ENCODE results near the gene ILF3. TPM values are rescaled to one million over a fixed set of nuclear protein-coding genes. Genes with fewer than 3 reads are reported as not detected.
A peak's percentile ranks its signal among the peaks of the same experiment; 100 is the strongest.

ILF3 gene
- total RNA-seq, 1 experiment from 2014 or later, result 267 TPM

DNA sequence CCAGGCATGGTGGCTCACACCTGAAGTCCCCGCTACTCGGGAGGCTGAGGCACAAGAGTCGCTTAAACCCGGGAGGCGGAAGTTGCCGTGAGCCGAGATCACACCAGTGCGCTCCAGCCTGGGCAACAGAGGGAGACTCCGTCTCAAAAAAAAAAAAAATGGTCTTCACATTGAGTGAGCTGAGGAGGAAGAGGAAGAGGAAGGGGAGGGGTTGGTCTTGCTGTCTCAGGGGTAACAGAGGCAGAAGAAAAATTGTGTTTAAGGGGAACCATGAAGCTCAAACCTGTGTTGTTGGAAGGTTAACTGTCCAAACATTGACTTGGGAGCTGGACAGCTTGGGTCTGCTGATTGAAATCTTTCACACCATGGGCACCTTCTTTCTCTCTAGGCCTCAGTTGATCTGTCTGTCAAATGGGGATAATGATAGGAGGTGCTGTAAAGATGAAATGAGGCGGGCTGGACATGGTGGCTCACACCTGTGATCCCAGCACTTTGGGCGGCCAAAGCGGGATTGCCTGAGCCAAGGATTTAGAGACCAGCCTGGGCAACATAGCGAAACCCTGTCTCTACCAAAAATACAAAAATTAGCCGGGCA is 38.6 kb upstream of the ILF3 start:
- no peaks in the 10 kb centered on the region for H3K9me3 Mint-ChIP-seq (ENCODE audit: low read depth, unreplicated experiment)
- no peaks in the 10 kb centered on the region for H3K36me3 Mint-ChIP-seq (ENCODE audit: insufficient read depth, unreplicated experiment)
- DNase-seq, result no peak
- no peak overlapping the region for H3K4me3 Mint-ChIP-seq (ENCODE audit: low read depth, unreplicated experiment)
- no TSS peak for BruUV-seq (replicated peaks)
- no peaks in the 10 kb centered on the region for H3K27me3 Mint-ChIP-seq (ENCODE audit: unreplicated experiment)
- TF ChIP-seq, protein P1, sequence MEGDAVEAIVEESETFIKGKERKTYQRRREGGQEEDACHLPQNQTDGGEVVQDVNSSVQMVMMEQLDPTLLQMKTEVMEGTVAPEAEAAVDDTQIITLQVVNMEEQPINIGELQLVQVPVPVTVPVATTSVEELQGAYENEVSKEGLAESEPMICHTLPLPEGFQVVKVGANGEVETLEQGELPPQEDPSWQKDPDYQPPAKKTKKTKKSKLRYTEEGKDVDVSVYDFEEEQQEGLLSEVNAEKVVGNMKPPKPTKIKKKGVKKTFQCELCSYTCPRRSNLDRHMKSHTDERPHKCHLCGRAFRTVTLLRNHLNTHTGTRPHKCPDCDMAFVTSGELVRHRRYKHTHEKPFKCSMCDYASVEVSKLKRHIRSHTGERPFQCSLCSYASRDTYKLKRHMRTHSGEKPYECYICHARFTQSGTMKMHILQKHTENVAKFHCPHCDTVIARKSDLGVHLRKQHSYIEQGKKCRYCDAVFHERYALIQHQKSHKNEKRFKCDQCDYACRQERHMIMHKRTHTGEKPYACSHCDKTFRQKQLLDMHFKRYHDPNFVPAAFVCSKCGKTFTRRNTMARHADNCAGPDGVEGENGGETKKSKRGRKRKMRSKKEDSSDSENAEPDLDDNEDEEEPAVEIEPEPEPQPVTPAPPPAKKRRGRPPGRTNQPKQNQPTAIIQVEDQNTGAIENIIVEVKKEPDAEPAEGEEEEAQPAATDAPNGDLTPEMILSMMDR (IDR thresholded peaks at IDR 0.05; ENCODE audit: unreplicated experiment), result no peak
- peaks cover 22% of the 10 kb centered on the region for H3K4me1 Mint-ChIP-seq (ENCODE audit: low read depth, unreplicated experiment)
- intact Hi-C loops (cut with micrococcal nuclease; ENCODE audit: unreplicated experiment), result no loop called here
- CTCF ChIA-PET, result no interaction called here
- no peak overlapping the region for H3K27ac Mint-ChIP-seq (ENCODE audit: unreplicated experiment)

DNA sequence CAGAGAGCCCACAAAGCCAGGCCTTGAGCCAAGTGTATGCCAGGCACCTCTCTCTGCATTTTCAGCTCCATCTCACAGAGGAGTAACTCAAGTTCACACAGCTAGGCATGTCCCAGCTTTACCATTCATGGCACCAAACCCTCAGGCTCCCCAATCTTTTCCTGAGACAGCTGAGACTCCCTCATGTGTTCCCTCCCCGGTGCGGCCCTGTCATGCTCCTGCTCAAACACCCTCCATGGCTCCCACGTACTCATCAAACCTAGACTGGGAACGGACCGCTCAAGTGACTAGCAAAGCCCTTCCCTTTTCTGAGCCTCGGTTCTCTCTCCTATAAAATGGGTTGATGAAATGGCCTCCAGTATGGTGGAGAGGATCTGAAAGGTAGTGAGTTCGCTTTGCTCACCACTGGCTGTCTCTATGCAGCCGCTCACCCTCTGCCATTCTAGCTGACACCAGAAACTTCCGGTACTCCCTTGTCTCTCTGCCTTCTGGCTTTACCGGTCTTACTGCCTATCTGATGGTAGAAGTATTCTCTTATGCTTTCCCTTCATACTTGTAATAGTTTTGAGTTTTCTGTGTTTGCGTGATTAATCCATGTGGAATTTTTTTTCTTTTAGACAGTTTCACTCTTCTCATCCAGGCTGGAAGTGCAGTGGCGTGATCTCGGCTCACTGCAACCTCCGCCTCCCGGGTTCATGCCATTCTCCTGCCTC is 36.6 kb upstream of the ILF3 start:
- Mint-ChIP-seq H3K4me1 (ENCODE audit: low read depth, unreplicated experiment) (peaks cover 36% of the 10 kb centered on the region), H3K27ac (ENCODE audit: unreplicated experiment) (peak overlapping the region; percentile 73), H3K36me3 (ENCODE audit: insufficient read depth, unreplicated experiment) (no peaks in the 10 kb centered on the region), H3K9me3 (ENCODE audit: low read depth, unreplicated experiment) (no peaks in the 10 kb centered on the region), H3K27me3 (ENCODE audit: unreplicated experiment) (no peaks in the 10 kb centered on the region), H3K4me3 (ENCODE audit: low read depth, unreplicated experiment) (peak overlapping the region; percentile 15)
- intact Hi-C loops (cut with micrococcal nuclease; ENCODE audit: unreplicated experiment), result no loop called here
- TF ChIP-seq, protein P1 (IDR thresholded peaks at IDR 0.05; ENCODE audit: unreplicated experiment), result no peak
- CTCF ChIA-PET, result interaction anchor here (0.7 to 1.0 kb wide), 2 partner anchors 10 to 27 kb away, joined by 3 to 5 read pairs; no protein-coding TSS in a partner anchor
- peak; percentile 49 for DNase-seq
- BruUV-seq (replicated peaks), result no TSS peak

DNA sequence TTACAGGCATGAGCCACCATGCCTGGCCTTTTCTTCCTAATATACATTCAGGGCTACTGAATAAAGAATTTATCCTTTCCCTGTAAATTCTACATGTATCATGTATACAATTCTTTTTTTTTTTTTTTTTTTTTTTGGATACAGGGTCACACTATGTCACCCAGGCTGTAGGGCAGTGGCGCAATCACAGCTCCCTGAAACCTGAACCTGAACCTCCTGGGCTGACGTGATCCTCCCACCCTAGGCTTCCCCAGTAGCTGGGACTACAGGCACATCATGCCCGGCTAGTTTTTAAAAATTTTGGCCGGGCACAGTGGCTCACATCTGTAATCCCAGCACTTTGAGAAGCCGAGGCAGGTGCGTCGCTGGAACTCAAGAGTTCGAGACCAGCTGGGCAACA is 35.3 kb upstream of the ILF3 start:
- DNase-seq, result no peak
- Mint-ChIP-seq H3K9me3 (ENCODE audit: low read depth, unreplicated experiment) (no peaks in the 10 kb centered on the region), H3K27me3 (ENCODE audit: unreplicated experiment) (no peaks in the 10 kb centered on the region), H3K36me3 (ENCODE audit: insufficient read depth, unreplicated experiment) (no peaks in the 10 kb centered on the region), H3K4me1 (ENCODE audit: low read depth, unreplicated experiment) (peaks cover 32% of the 10 kb centered on the region), H3K27ac (ENCODE audit: unreplicated experiment) (no peak overlapping the region), H3K4me3 (ENCODE audit: low read depth, unreplicated experiment) (no peak overlapping the region)
- intact Hi-C loops (cut with micrococcal nuclease; ENCODE audit: unreplicated experiment), result no loop called here
- CTCF ChIA-PET, result no interaction called here
- BruUV-seq (replicated peaks), result no TSS peak
- TF ChIP-seq, protein P1 (IDR thresholded peaks at IDR 0.05; ENCODE audit: unreplicated experiment), result no peak

DNA sequence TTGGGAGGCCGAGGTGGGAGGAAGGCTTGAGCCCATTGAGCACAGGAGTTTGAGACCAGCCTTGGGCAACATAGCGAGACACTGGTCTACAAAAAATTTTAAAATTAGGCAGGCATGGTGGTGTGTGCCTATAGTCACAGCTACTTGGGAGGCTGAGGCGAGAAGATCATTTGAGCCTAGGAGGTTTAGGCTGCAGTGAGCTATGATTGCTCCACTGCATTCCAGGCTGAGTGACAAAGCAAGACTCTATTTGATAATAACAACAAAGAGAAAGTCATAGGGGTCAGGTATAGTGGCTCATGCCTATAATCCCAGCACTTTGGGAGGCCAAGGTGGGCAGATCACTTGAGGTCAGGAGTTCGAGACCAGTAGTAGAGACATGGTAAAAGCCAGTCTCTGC is 33.4 kb upstream of the ILF3 start:
- BruUV-seq (replicated peaks), result no TSS peak

More for the DNA sequence above, 33.4 kb upstream of the ILF3 start:
- Mint-ChIP-seq H3K27ac (ENCODE audit: unreplicated experiment) (no peak overlapping the region), H3K4me3 (ENCODE audit: low read depth, unreplicated experiment) (no peak overlapping the region), H3K27me3 (ENCODE audit: unreplicated experiment) (no peaks in the 10 kb centered on the region), H3K36me3 (ENCODE audit: insufficient read depth, unreplicated experiment) (peaks cover 10% of the 10 kb centered on the region), H3K4me1 (ENCODE audit: low read depth, unreplicated experiment) (peaks cover 32% of the 10 kb centered on the region), H3K9me3 (ENCODE audit: low read depth, unreplicated experiment) (no peaks in the 10 kb centered on the region)
- CTCF ChIA-PET, result no interaction called here
- TF ChIP-seq, protein P1 (IDR thresholded peaks at IDR 0.05; ENCODE audit: unreplicated experiment), result no peak
- intact Hi-C loops (cut with micrococcal nuclease; ENCODE audit: unreplicated experiment), result no loop called here
- DNase-seq, result no peak

Data from Calu3 (cell line).